Pericardium fibroblast (primary cell): ENCODE measurements around the gene CRB1. TPM values are rescaled to one million over a fixed set of nuclear protein-coding genes. Genes with fewer than 3 reads are reported as not detected.

Experiments
- total RNA-seq: library from RNA; depleted of rRNA; stranded (reverse); fragments of >200 nt; gene quantifications from 2 replicates; pipeline ENCODE4 v1.2.3, GENCODE V29; 2015

Gene CRB1
- total RNA-seq: not detected in 2 replicates

GRCh38 chr1:197268012-197268411 lies at the start of gene CRB1:
Gene CRB1 (plus strand): TSS chr1:197268252. CDS start chr1:197268413, 161 bp downstream.

Other genes with a start within 250 kb of the CRB1 start
- gene F13B, start 201.0 kb upstream of the CRB1 start, total RNA-seq: not detected in 2 replicates
- 1.6 and 2.9 TPM in 2 replicates for gene ASPM, start 121.6 kb upstream of the CRB1 start, total RNA-seq
- gene ZBTB41, start 67.0 kb upstream of the CRB1 start, total RNA-seq: 4.3 and 7.2 TPM in 2 replicates